Measurements from ENCODE around the gene DFFB. TPM values are rescaled to one million over a fixed set of nuclear protein-coding genes. Genes with fewer than 3 reads are reported as not detected.

The DFFB gene
- total and polyA plus RNA-seq, 2 of the 13 experiments (the other 11 are each of a cell fraction or from before 2014, with no cell fraction given), result 4.6 to 9.3 TPM

DNA sequence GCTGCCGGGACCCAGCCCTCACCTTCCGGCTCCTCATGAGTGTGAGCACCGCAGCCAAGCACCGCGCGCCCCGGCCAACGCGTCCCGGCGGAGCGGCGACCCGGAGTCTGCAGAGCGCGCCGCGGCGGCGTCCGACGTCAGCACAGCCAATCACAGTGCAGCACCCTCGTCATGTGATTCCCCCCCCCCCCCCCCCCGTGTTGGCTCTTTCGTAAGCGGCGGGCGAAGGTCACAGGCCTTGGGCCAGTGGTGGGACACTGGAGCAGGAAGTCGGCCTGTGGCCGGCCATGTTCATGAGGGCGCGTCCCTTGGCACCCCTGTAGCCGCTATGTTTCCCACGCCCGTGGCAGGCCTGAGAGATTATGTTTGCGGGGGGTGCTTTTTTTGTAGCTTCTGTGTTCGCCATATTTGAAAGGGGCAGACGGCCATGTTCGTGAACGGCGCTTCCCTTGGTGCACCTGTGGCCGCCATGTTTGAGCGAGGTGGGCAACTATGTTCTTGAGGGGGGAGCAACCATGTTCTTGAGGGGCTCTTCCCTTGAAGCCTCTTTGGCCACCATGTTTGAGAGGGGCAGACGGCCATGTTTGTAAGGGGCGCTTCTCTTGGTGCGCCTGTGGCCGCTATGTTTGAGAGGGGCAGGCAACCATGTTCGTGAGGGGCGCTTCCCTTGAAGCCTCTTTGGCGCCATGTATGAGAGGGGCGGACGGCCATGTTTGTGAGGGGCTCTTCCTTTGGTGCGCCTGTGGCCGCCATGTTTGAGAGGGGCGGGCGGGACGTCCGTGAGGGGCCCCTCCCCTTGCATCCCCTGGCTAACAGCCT, 43.1 kb downstream of the DFFB start, which contains the start of gene C1orf174 (continued):
- TF ChIP-seq ZBTB7A (CRISPR knock-in tag; IDR thresholded peaks at IDR 0.05), result peak; percentile 72
- TF ChIP-seq ZNF33A (CRISPR knock-in tag; IDR thresholded peaks at IDR 0.05; ENCODE audit: borderline replicate concordance), result no peak
- 0 out of 2 replicates have a peak, but pooled peaks have one; percentile 25 for TF ChIP-seq ZNF784 (CRISPR knock-in tag; IDR thresholded peaks at IDR 0.05; ENCODE audit: borderline replicate concordance)
- TF ChIP-seq ZNF616 (CRISPR knock-in tag; IDR thresholded peaks at IDR 0.05; ENCODE audit: low read depth), result peak; percentile 73; the same call in 1 of the 2 replicates
- TF ChIP-seq, protein P1, sequence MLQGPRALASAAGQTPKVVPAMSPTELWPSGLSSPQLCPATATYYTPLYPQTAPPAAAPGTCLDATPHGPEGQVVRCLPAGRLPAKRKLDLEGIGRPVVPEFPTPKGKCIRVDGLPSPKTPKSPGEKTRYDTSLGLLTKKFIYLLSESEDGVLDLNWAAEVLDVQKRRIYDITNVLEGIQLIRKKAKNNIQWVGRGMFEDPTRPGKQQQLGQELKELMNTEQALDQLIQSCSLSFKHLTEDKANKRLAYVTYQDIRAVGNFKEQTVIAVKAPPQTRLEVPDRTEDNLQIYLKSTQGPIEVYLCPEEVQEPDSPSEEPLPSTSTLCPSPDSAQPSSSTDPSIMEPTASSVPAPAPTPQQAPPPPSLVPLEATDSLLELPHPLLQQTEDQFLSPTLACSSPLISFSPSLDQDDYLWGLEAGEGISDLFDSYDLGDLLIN (CRISPR knock-in tag; IDR thresholded peaks at IDR 0.05; ENCODE audit: borderline replicate concordance), result no peak; the same call in 1 of the 2 replicates
- TF ChIP-seq ZNF652 (CRISPR knock-in tag; IDR thresholded peaks at IDR 0.05; ENCODE audit: borderline replicate concordance, low read depth), result no peak; the same call in 1 of the 2 replicates
- TF ChIP-seq ZNF12 (CRISPR knock-in tag; IDR thresholded peaks at IDR 0.05), result 0 out of 2 replicates have a peak, but pooled peaks have one; percentile 5
- TF ChIP-seq, protein P2, sequence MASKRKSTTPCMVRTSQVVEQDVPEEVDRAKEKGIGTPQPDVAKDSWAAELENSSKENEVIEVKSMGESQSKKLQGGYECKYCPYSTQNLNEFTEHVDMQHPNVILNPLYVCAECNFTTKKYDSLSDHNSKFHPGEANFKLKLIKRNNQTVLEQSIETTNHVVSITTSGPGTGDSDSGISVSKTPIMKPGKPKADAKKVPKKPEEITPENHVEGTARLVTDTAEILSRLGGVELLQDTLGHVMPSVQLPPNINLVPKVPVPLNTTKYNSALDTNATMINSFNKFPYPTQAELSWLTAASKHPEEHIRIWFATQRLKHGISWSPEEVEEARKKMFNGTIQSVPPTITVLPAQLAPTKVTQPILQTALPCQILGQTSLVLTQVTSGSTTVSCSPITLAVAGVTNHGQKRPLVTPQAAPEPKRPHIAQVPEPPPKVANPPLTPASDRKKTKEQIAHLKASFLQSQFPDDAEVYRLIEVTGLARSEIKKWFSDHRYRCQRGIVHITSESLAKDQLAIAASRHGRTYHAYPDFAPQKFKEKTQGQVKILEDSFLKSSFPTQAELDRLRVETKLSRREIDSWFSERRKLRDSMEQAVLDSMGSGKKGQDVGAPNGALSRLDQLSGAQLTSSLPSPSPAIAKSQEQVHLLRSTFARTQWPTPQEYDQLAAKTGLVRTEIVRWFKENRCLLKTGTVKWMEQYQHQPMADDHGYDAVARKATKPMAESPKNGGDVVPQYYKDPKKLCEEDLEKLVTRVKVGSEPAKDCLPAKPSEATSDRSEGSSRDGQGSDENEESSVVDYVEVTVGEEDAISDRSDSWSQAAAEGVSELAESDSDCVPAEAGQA (IDR thresholded peaks at IDR 0.05; ENCODE audit: low read depth), result peak; percentile 99
- TF ChIP-seq, protein P2 (CRISPR knock-in tag; IDR thresholded peaks at IDR 0.05; ENCODE audit: borderline replicate concordance), result no peak
- TF ChIP-seq DMAP1 (CRISPR knock-in tag; IDR thresholded peaks at IDR 0.05), result peak; percentile 54; the same call in 1 of the 2 replicates
- 0 out of 2 replicates have a peak, but pooled peaks have one; percentile 30 for TF ChIP-seq ZNF207 (IDR thresholded peaks at IDR 0.05; ENCODE audit: borderline replicate concordance)
- 0 out of 2 replicates have a peak, but pooled peaks have one; percentile 45 for TF ChIP-seq RORA (CRISPR knock-in tag; IDR thresholded peaks at IDR 0.05)
- TF ChIP-seq ZNF367 (CRISPR knock-in tag; IDR thresholded peaks at IDR 0.05; ENCODE audit: borderline replicate concordance), result no peak
- TF ChIP-seq SKI (IDR thresholded peaks at IDR 0.05; ENCODE audit: partially characterized antibody), result peak; percentile 73
- TF ChIP-seq TOE1 (CRISPR knock-in tag; IDR thresholded peaks at IDR 0.05), result no peak
- peak; percentile 87 for TF ChIP-seq TARDBP (CRISPR knock-in tag; IDR thresholded peaks at IDR 0.05)
- no peak for TF ChIP-seq DBP (CRISPR knock-in tag; IDR thresholded peaks at IDR 0.05; ENCODE audit: not compliant biosample characterization)
- peak; percentile 74; the same call in 1 of the 2 replicates for TF ChIP-seq TGIF2 (CRISPR knock-in tag; IDR thresholded peaks at IDR 0.05)

Measured in HepG2 (cell line).